ENCODE results near the gene IFNA2.
"Not testable (repeated sequence)": the region's sequence is repeated elsewhere in the genome, so short reads cannot be mapped to it uniquely, and the experiment has no call there.

Gene IFNA2

GRCh38 chr9:21399956-21400355 is 14.8 kb upstream of the IFNA2 start:
- no peak overlapping the region for H3K27ac Mint-ChIP-seq
- H3K27me3 Mint-ChIP-seq = peaks cover 43% of the 10 kb centered on the region
- no peaks in the 10 kb centered on the region for H3K9me3 Mint-ChIP-seq
- H3K4me3 Mint-ChIP-seq = no peak overlapping the region
- H3K4me1 Mint-ChIP-seq = peaks cover 23% of the 10 kb centered on the region
- H3K36me3 Mint-ChIP-seq = no peaks in the 10 kb centered on the region

GRCh38 chr9:21398955-21399489 is 13.8 kb upstream of the IFNA2 start:
- no peaks in the 10 kb centered on the region for H3K36me3 Mint-ChIP-seq
- peaks cover 40% of the 10 kb centered on the region for H3K27me3 Mint-ChIP-seq
- no peak overlapping the region for H3K27ac Mint-ChIP-seq
- H3K4me1 Mint-ChIP-seq = peaks cover 23% of the 10 kb centered on the region
- H3K4me3 Mint-ChIP-seq = no peak overlapping the region
- no peaks in the 10 kb centered on the region for H3K9me3 Mint-ChIP-seq

GRCh38 chr9:21395778-21396717 is 10.8 kb upstream of the IFNA2 start:
- Mint-ChIP-seq H3K4me3 (peak overlapping the region; percentile 83), H3K4me1 (peaks cover 16% of the 10 kb centered on the region), H3K27ac (no peak overlapping the region), H3K27me3 (peaks cover 36% of the 10 kb centered on the region), H3K36me3 (no peaks in the 10 kb centered on the region), H3K9me3 (no peaks in the 10 kb centered on the region)

GRCh38 chr9:21392270-21392669 is 7.1 kb upstream of the IFNA2 start:
- Mint-ChIP-seq H3K9me3 (no peaks in the 10 kb centered on the region), H3K4me3 (no peak overlapping the region), H3K27me3 (peaks cover 33% of the 10 kb centered on the region), H3K36me3 (no peaks in the 10 kb centered on the region), H3K27ac (no peak overlapping the region), H3K4me1 (peaks cover 12% of the 10 kb centered on the region)

GRCh38 chr9:21383627-21384026 is 1.6 kb downstream of the IFNA2 start:
- peaks cover 11% of the 10 kb centered on the region for H3K4me1 Mint-ChIP-seq
- H3K27ac Mint-ChIP-seq = peak overlapping the region; percentile 20
- no peaks in the 10 kb centered on the region for H3K9me3 Mint-ChIP-seq
- H3K36me3 Mint-ChIP-seq = no peaks in the 10 kb centered on the region
- H3K27me3 Mint-ChIP-seq = peaks cover 32% of the 10 kb centered on the region
- H3K4me3 Mint-ChIP-seq = no peak overlapping the region

GRCh38 chr9:21381448-21382339 is 3.5 kb downstream of the IFNA2 start:
- Mint-ChIP-seq H3K9me3 (no peaks in the 10 kb centered on the region), H3K4me1 (peaks cover 11% of the 10 kb centered on the region), H3K27ac (peak overlapping the region; percentile 35), H3K4me3 (no peak overlapping the region), H3K36me3 (no peaks in the 10 kb centered on the region), H3K27me3 (peaks cover 33% of the 10 kb centered on the region)

GRCh38 chr9:21371467-21371866 is 13.7 kb downstream of the IFNA2 start:
- not testable (repeated sequence) for H3K27ac Mint-ChIP-seq

GRCh38 chr9:21367957-21368356 is 17.2 kb downstream of the IFNA2 start, which contains the start of gene IFNA13:
IFNA13 (minus strand) TSS chr9:21368057; CDS start chr9:21368010, 47 bp downstream.
- Mint-ChIP-seq H3K36me3 (no peaks in the 10 kb centered on the region), H3K27me3 (peaks cover 12% of the 10 kb centered on the region), H3K4me1 (no peaks in the 10 kb centered on the region), H3K9me3 (no peaks in the 10 kb centered on the region), H3K4me3 (no peak within 1 kb of the TSS), H3K27ac (no peak within 1 kb of the TSS)

More at GRCh38 chr9:21371467-21371866, 13.7 kb downstream of the IFNA2 start:
- H3K36me3 Mint-ChIP-seq, H3K4me1 Mint-ChIP-seq, H3K4me3 Mint-ChIP-seq: not testable (repeated sequence)
- peaks cover 18% of the 10 kb centered on the region for H3K27me3 Mint-ChIP-seq
- H3K9me3 Mint-ChIP-seq = peaks cover 10% of the 10 kb centered on the region

- H3K27ac Mint-ChIP-seq, H3K9me3 Mint-ChIP-seq, H3K4me1 Mint-ChIP-seq, H3K4me3 Mint-ChIP-seq, H3K36me3 Mint-ChIP-seq: not testable (repeated sequence)
- peaks cover 11% of the 10 kb centered on the region for H3K27me3 Mint-ChIP-seq
Measured at GRCh38 chr9:21367169-21367568, 18.0 kb downstream of the IFNA2 start.

GRCh38 chr9:21362287-21362686 is 22.9 kb downstream of the IFNA2 start:
- peaks cover 5% of the 10 kb centered on the region for H3K27me3 Mint-ChIP-seq
- peaks cover under 1% of the 10 kb centered on the region for H3K36me3 Mint-ChIP-seq
- H3K4me3 Mint-ChIP-seq = no peak overlapping the region
- peaks cover 16% of the 10 kb centered on the region for H3K4me1 Mint-ChIP-seq
- no peaks in the 10 kb centered on the region for H3K9me3 Mint-ChIP-seq
- no peak overlapping the region for H3K27ac Mint-ChIP-seq

GRCh38 chr9:21357479-21358460 is 27.4 kb downstream of the IFNA2 start:
- Mint-ChIP-seq H3K9me3 (peaks cover 6% of the 10 kb centered on the region), H3K27me3 (peaks cover 4% of the 10 kb centered on the region), H3K4me3 (peak overlapping the region; percentile 83), H3K27ac (peak overlapping the region; percentile 88), H3K4me1 (peaks cover 21% of the 10 kb centered on the region), H3K36me3 (peaks cover 4% of the 10 kb centered on the region)

- Mint-ChIP-seq H3K27ac (no peak within 1 kb of the TSS), H3K4me1 (no peaks in the 10 kb centered on the region), H3K36me3 (peaks cover 3% of the 10 kb centered on the region), H3K27me3 (peaks cover 7% of the 10 kb centered on the region), H3K4me3 (no peak within 1 kb of the TSS), H3K9me3 (peaks cover 6% of the 10 kb centered on the region)
Measured at GRCh38 chr9:21350787-21351186, 34.4 kb downstream of the IFNA2 start, which contains the start of gene IFNA6. IFNA6 (minus strand) TSS chr9:21350887; CDS start chr9:21350887, 0 bp downstream.

GRCh38 chr9:21348430-21348970 is 36.7 kb downstream of the IFNA2 start:
- Mint-ChIP-seq H3K4me3 (no peak overlapping the region), H3K9me3 (no peaks in the 10 kb centered on the region), H3K27ac (no peak overlapping the region), H3K36me3 (peaks cover under 1% of the 10 kb centered on the region), H3K27me3 (peaks cover 7% of the 10 kb centered on the region), H3K4me1 (no peaks in the 10 kb centered on the region)

GRCh38 chr9:21340735-21341134 is 44.5 kb downstream of the IFNA2 start:
- Mint-ChIP-seq H3K4me3 (no peak overlapping the region), H3K27me3 (peaks cover 10% of the 10 kb centered on the region), H3K4me1 (peaks cover 11% of the 10 kb centered on the region), H3K9me3 (no peaks in the 10 kb centered on the region), H3K36me3 (peaks cover 1% of the 10 kb centered on the region), H3K27ac (no peak overlapping the region)
